PC-9 (cell line): Measurements from ENCODE around the gene PICK1. TPM values are rescaled to one million over a fixed set of nuclear protein-coding genes. Genes with fewer than 3 reads are reported as not detected.
"Not testable (repeated sequence)": the region's sequence is repeated elsewhere in the genome, so short reads cannot be mapped to it uniquely, and the experiment has no call there.

ENCODE experiments used
- BruUV-seq: library from RNA; stranded (reverse); fragments of 400-500 nt; replicated peaks from 2 replicates; lab custom pipeline; 2021; lab: Mats Ljungman, UMichigan
- CTCF ChIA-PET: fragments of 300-600 bp; sonication (Branson Sonifier 250); formaldehyde crosslinking; loops from one replicate; lab custom pipeline; 2022; ENCODE audit warnings: antibody characterized with exemption; lab: Charles Lee
- POLR2A ChIA-PET: fragments of 300-600 bp; sonication (Branson Sonifier 250); formaldehyde crosslinking; loops from one replicate; lab custom pipeline; 2022; ENCODE audit warnings: antibody characterized with exemption; ENCODE audit not compliant: unreplicated experiment; lab: Charles Lee
- DNase-seq, 2 experiments: peaks; one replicate each; pipeline versions ENCODE4 v3.0.0 to v3.0.0-alpha.2; 2015 to 2022; ENCODE audit warnings: mixed read lengths in 1 of 2
- H2AFZ ChIP-seq: fragments of 200-600 bp; sonication (generic); 2 replicates; pipeline ENCODE4 v1.8.1; 2017; ENCODE audit warnings: antibody characterized with exemption
- H3F3A ChIP-seq: fragments of 200-600 bp; sonication (generic); 2 replicates; pipeline ENCODE4 v1.8.1; 2017; ENCODE audit warnings: antibody characterized with exemption, mild to moderate bottlenecking, low read depth; ENCODE audit not compliant: insufficient read depth
- H3K27ac ChIP-seq: fragments of 200-600 bp; sonication (generic); 2 replicates; pipeline ENCODE4 v1.6.1; 2016; ENCODE audit warnings: mixed run types
- H3K27me3 ChIP-seq: fragments of 200-600 bp; sonication (generic); 2 replicates; pipeline ENCODE4 v1.6.1; 2016; ENCODE audit warnings: low read depth, mixed run types; ENCODE audit not compliant: insufficient read depth
- H3K36me3 ChIP-seq: fragments of 200-600 bp; sonication (generic); 2 replicates; pipeline ENCODE4 v1.6.1; 2016; ENCODE audit warnings: low read depth, mixed run types
- H3K4me1 ChIP-seq: fragments of 200-600 bp; sonication (generic); replicated peaks from 2 replicates; pipeline ENCODE4 v1.6.1; 2016; ENCODE audit warnings: mixed run types; ENCODE audit not compliant: insufficient read depth
- H3K4me2 ChIP-seq: fragments of 200-600 bp; sonication (generic); 2 replicates; pipeline ENCODE4 v1.6.1; 2017; ENCODE audit warnings: mixed run types
- H3K4me3 ChIP-seq: fragments of 200-600 bp; sonication (generic); 2 replicates; pipeline ENCODE4 v1.6.1; 2016; ENCODE audit warnings: mixed run types
- H3K79me2 ChIP-seq: fragments of 200-600 bp; sonication (generic); 2 replicates; pipeline ENCODE4 v1.6.1; 2017; ENCODE audit warnings: low read depth, mixed run types
- H3K9me2 ChIP-seq: fragments of 200-600 bp; sonication (generic); 2 replicates; pipeline ENCODE4 v1.8.1; 2017; ENCODE audit warnings: mild to moderate bottlenecking; ENCODE audit not compliant: insufficient read depth
- H3K9me3 ChIP-seq: fragments of 200-600 bp; sonication (generic); 2 replicates; pipeline ENCODE4 v1.8.1; 2016; ENCODE audit warnings: low read depth; ENCODE audit not compliant: insufficient read depth
- H4K20me1 ChIP-seq: fragments of 200-600 bp; sonication (generic); 2 replicates; pipeline ENCODE4 v1.8.1; 2017; ENCODE audit not compliant: insufficient read depth
- CTCF ChIP-seq: fragments of 200-600 bp; sonication (generic); conservative IDR thresholded peaks from 2 replicates; pipeline ENCODE4 v1.6.1; 2017; ENCODE audit warnings: mixed run types, antibody characterized with exemption, mild to moderate bottlenecking, moderate library complexity
- EZH2 ChIP-seq: fragments of 200-600 bp; sonication (generic); IDR thresholded peaks from 2 replicates; pipeline ENCODE4 v1.8.0; 2017; ENCODE audit warnings: antibody characterized with exemption, low read depth
- intact Hi-C: fragments of 100-400 bp; cut with micrococcal nuclease; formaldehyde crosslinking; loops from one replicate; pipeline ENCODE4 v1.10.0; 2022; ENCODE audit not compliant: unreplicated experiment
- total RNA-seq: library from RNA; stranded (reverse); gene quantifications from 2 replicates; pipeline ENCODE4 v1.2.3, GENCODE V29; 2021

Gene PICK1
- total RNA-seq, 1 experiment from 2014 or later = 55.9 TPM

GRCh38 chr22:38114484-38115398 lies 57.5 kb downstream of the PICK1 start:
- Histone ChIP-seq H3K9me3 (no peaks in the 10 kb centered on the region), H3K4me3 (no peak overlapping the region), H3F3A (peaks cover 5% of the 10 kb centered on the region), H3K27ac (no peak overlapping the region), H3K9me2 (no peaks in the 10 kb centered on the region), H3K79me2 (no peaks in the 10 kb centered on the region), H2AFZ (no peak overlapping the region), H3K36me3 (no peaks in the 10 kb centered on the region), H3K4me2 (no peak overlapping the region), H3K27me3 (no peaks in the 10 kb centered on the region), H4K20me1 (no peaks in the 10 kb centered on the region), H3K4me1 (peaks cover 14% of the 10 kb centered on the region)
- no TSS peak for BruUV-seq
- ChIA-PET POLR2A (interaction anchor here (0.5 to 0.7 kb wide), 3 partner anchors 87 to 163 kb away, joined by 3 to 8 read pairs (median 5); partner anchors contain the start of gene MAFF), CTCF (interaction anchor here (0.5 to 1.2 kb wide), 8 partner anchors 12 to 1094 kb away, joined by 3 to 14 read pairs (median 4); no protein-coding TSS in a partner anchor)
- DNase-seq = peak; percentile 69 to 90
- intact Hi-C loops = loop anchor here (2.0 to 5.0 kb wide), 4 partner anchors 68 to 183 kb away; partner anchors contain the start of gene PLA2G6
- TF ChIP-seq EZH2 (no peak), CTCF (peak; percentile 99)

DNA sequence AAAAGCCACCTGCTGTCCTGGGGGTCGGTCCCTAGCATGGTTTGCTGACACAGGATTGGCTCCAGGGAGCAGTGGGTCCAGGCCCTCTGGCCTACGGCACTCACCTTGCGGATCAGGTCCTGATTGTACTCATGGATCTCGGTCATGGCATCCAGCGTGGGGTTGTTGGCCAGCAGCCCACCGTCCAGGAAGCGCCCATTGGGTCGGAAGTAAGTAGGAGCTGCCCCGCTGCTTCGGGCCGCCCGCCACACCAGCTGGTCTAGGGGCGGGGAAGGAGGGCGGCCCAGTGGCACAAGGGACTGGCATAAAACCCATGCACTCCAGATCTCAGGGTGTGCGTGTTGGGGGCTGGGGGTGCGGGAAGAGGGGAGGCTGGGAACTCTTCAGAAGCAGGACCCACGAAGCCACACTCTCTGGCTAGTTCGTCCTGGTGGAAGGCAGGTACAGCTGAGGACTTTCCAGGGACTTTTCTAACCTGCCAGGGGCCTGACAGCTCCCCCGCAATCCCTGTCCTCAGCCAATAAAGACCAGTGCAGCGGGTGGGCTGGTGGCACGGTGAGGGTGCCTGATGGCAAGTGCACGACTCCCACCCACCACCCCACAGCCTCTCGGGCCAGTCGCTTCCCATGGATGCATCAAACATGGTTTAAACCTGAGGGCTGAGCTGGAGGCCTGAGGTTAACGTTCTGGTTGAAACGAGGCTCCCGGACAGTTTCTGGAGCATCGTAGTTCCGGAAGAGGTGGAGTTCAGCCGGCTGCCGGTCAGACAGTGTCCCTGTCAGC lies 58.4 kb downstream of the PICK1 start:
- peaks cover 9% of the 10 kb centered on the region for H3K4me1 ChIP-seq
- no peak overlapping the region for H3K4me3 ChIP-seq
- no peaks in the 10 kb centered on the region for H3K9me2 ChIP-seq
- no peaks in the 10 kb centered on the region for H3K9me3 ChIP-seq
- TF ChIP-seq EZH2 (no peak), CTCF (no peak)
- no peaks in the 10 kb centered on the region for H3K36me3 ChIP-seq
- DNase-seq = no peak
- no peaks in the 10 kb centered on the region for H4K20me1 ChIP-seq
- H2AFZ ChIP-seq = no peak overlapping the region
- intact Hi-C loops = loop anchor here (2.0 kb wide), 1 partner anchor 87 kb away; no protein-coding TSS in a partner anchor
- H3K27ac ChIP-seq = no peak overlapping the region
- H3K4me2 ChIP-seq = no peak overlapping the region
- H3K27me3 ChIP-seq = no peaks in the 10 kb centered on the region
- H3K79me2 ChIP-seq = no peaks in the 10 kb centered on the region
- BruUV-seq = no TSS peak
- ChIA-PET POLR2A (no interaction called here), CTCF (no interaction called here)
- peaks cover 5% of the 10 kb centered on the region for H3F3A ChIP-seq

GRCh38 chr22:38117556-38117955 lies 60.4 kb downstream of the PICK1 start:
- H3K4me1 ChIP-seq, H3K36me3 ChIP-seq, H4K20me1 ChIP-seq, H2AFZ ChIP-seq, intact Hi-C loops, H3K9me3 ChIP-seq, H3K4me3 ChIP-seq, POLR2A ChIA-PET, H3K27me3 ChIP-seq, H3K79me2 ChIP-seq, H3F3A ChIP-seq, CTCF ChIA-PET, H3K27ac ChIP-seq, H3K4me2 ChIP-seq, H3K9me2 ChIP-seq, BruUV-seq, DNase-seq: not testable (repeated sequence)
